ENCODE measurements around the gene EPHB6.

GRCh38 chr7:142807855-142808460, 46.9 kb upstream of the EPHB6 start:
- TF ChIP-seq POLR2A (IDR thresholded peaks at IDR 0.05) = no peak
- TF ChIP-seq CTCF (IDR thresholded peaks at IDR 0.05) = no peak
- no peak for TF ChIP-seq EP300 (IDR thresholded peaks at IDR 0.05)

Data from upper lobe of left lung (tissue), 4 donors.